Prostate gland (tissue), 2 donors: ENCODE data around the gene KLF6. TPM values are rescaled to one million over a fixed set of nuclear protein-coding genes. Genes with fewer than 3 reads are reported as not detected.

ENCODE experiments used
- DNase-seq: peaks from one replicate; pipeline ENCODE4 v3.0.0-alpha.2; 2019; ENCODE audit warnings: low spot score
- H3K27ac ChIP-seq, 2 donors: fragments of 200-600 bp; sonication (generic); 2 replicates each; pipeline ENCODE4 v1.5.1; 2017 to 2019
- H3K27me3 ChIP-seq: fragments of 200-600 bp; sonication (generic); replicated peaks from 2 replicates; pipeline ENCODE4 v1.5.1; 2019; ENCODE audit not compliant: insufficient read depth
- H3K36me3 ChIP-seq, 2 donors: fragments of 200-600 bp; sonication (generic); 1 replicate in 1 of 2; 2 replicates in 1 of 2; pipeline versions ENCODE4 v1.5.1 to v1.8.1; 2017 to 2019
- H3K4me1 ChIP-seq: fragments of 200-600 bp; sonication (generic); replicated peaks from 2 replicates; pipeline ENCODE4 v1.5.1; 2019
- H3K4me3 ChIP-seq, 2 donors: fragments of 200-600 bp; sonication (generic); 2 replicates each; pipeline ENCODE4 v1.5.1; 2017 to 2019
- H3K9me3 ChIP-seq: fragments of 200-600 bp; sonication (generic); 2 replicates; pipeline ENCODE4 v1.5.1; 2017
- POLR2A ChIP-seq: fragments of 450-650 bp; IDR thresholded peaks from one replicate; pipeline ENCODE4 v1.6.1; 2016; ENCODE audit warnings: antibody characterized with exemption, mild to moderate bottlenecking
- POLR2AphosphoS5 ChIP-seq: sonication (generic); formaldehyde crosslinking; IDR thresholded peaks from one replicate; pipeline ENCODE4 v1.6.1; 2017; ENCODE audit warnings: antibody characterized with exemption
- WGBS: methylation state at CpG from one replicate; pipeline ENCODE4 v1.1.5; 2018; 5-methylcytosine and 5-hydroxymethylcytosine counted together
- intact Hi-C: fragments of 100-400 bp; cut with DNase I; formaldehyde crosslinking; loops from one replicate; pipeline ENCODE4 v1.14.2; 2022
- total RNA-seq, 2 donors: library from RNA; depleted of rRNA; stranded (reverse); fragments of >200 nt; gene quantifications; one replicate each; pipeline ENCODE4 v1.1.0, GENCODE V29; 2016
- TF ChIP-seq, protein P1 (sequence below), 4 experiments: fragments of 200-600 bp in 2 of 4; fragments of 450-650 bp in 2 of 4; sonication (generic) in 2 of 4; IDR thresholded peaks; 1 replicate in 3 of 4; 2 replicates in 1 of 4; pipeline ENCODE4 v1.5.1; 2016 to 2019; ENCODE audit warnings: antibody characterized with exemption in 4 of 4, mild to moderate bottlenecking in 2 of 4, moderate library complexity in 2 of 4

The KLF6 gene
- total RNA-seq, 2 donors from 2014 or later, result 17.5 to 42.3 TPM

DNA sequence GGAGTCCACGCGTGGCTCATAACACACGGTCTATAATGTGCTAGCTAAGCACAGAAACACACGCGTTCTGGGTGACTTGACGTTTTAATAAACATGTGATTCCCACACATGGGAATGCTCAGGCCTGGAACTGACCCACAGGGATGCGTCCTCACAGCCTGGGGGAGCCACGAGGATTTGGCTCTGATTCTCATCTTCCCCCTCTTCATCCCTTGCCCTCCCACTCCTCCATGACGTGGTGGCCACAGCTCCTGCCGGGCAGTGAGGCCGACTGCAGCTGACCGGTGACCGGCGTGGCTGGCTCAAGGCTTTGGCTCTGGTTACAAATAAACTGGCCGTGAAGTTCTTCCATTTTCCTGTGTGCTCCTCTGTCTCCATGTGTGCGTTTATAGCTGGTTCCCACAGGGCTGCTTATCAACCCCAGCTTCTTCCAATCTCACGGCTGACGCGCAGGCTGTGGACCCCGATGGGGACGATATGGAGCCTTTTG lies 40.9 kb upstream of the KLF6 start:
- intact Hi-C loops, result no loop called here
- Histone ChIP-seq H3K4me1 (no peaks in the 10 kb centered on the region), H3K9me3 (no peaks in the 10 kb centered on the region), H3K36me3 (no peaks in the 10 kb centered on the region), H3K27me3 (no peaks in the 10 kb centered on the region), H3K4me3 (no peak overlapping the region), H3K27ac (no peak overlapping the region)
- TF ChIP-seq POLR2A, result no peak
- no peak for TF ChIP-seq POLR2AphosphoS5
- TF ChIP-seq, protein P1, sequence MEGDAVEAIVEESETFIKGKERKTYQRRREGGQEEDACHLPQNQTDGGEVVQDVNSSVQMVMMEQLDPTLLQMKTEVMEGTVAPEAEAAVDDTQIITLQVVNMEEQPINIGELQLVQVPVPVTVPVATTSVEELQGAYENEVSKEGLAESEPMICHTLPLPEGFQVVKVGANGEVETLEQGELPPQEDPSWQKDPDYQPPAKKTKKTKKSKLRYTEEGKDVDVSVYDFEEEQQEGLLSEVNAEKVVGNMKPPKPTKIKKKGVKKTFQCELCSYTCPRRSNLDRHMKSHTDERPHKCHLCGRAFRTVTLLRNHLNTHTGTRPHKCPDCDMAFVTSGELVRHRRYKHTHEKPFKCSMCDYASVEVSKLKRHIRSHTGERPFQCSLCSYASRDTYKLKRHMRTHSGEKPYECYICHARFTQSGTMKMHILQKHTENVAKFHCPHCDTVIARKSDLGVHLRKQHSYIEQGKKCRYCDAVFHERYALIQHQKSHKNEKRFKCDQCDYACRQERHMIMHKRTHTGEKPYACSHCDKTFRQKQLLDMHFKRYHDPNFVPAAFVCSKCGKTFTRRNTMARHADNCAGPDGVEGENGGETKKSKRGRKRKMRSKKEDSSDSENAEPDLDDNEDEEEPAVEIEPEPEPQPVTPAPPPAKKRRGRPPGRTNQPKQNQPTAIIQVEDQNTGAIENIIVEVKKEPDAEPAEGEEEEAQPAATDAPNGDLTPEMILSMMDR (IDR thresholded peaks at IDR 0.05), result no peak
- WGBS, result 95% methylated on average over 18 of the region's 21 CpGs
- DNase-seq, result no peak

- H3K4me1 ChIP-seq, result no peaks in the 10 kb centered on the region
- no peak overlapping the region for H3K4me3 ChIP-seq
- H3K27me3 ChIP-seq, result no peaks in the 10 kb centered on the region
- 76% methylated on average over 6 of the region's 6 CpGs for WGBS
- H3K36me3 ChIP-seq, result no peaks in the 10 kb centered on the region
- H3K9me3 ChIP-seq, result no peaks in the 10 kb centered on the region
- TF ChIP-seq POLR2A, result no peak
- TF ChIP-seq, protein P1 (IDR thresholded peaks at IDR 0.05), result no peak
- TF ChIP-seq POLR2AphosphoS5, result no peak
- no peak for DNase-seq
- no peak overlapping the region for H3K27ac ChIP-seq
- intact Hi-C loops, result no loop called here
Measured at GRCh38 chr10:3825244-3825643, 40.2 kb upstream of the KLF6 start.

DNA sequence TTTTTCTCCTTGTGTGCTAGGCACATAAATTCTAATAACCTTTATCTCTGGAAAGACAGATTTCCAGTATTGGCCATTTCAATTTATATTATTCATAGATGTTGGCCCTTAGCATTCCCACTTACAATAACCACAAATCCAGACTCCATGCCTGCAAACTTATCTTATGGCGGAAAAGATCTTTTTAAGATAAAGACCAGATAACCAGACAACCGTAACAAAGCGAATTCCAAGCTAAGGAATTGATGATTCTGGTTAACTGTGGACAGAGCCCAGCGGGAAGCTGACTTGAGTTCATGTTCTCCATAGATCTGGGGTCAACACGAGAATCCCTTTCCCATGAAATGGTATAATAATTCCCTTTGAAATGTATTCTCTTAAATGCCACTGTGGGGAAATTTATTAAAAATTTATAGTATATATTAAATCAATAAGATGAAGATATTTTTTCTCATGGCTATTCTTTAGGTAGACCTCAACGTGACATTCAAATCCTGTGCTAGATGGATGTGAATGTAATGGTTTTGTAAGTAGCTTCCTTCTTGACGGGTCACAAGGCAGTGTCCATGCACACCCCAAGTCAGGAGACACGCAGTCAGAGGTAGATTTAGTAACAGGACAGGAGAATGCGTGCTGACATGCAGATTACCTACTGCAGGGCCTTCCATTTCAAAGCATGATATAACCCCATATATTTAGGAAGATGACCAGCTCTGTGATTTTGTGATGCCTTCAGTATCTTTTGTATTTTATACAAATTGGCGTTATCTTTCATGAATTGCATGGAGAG lies 37.7 kb upstream of the KLF6 start:
- Histone ChIP-seq H3K4me3 (no peak overlapping the region), H3K36me3 (no peaks in the 10 kb centered on the region), H3K4me1 (no peaks in the 10 kb centered on the region), H3K27ac (no peak overlapping the region), H3K27me3 (no peaks in the 10 kb centered on the region), H3K9me3 (no peaks in the 10 kb centered on the region)
- no peak for DNase-seq
- WGBS, result 96% methylated on average over 10 of the region's 10 CpGs
- TF ChIP-seq POLR2A (no peak), POLR2AphosphoS5 (no peak)
- TF ChIP-seq, protein P1 (IDR thresholded peaks at IDR 0.05), result no peak
- intact Hi-C loops, result no loop called here

GRCh38 chr10:3820255-3820654 lies 35.2 kb upstream of the KLF6 start:
- no peak for DNase-seq
- Histone ChIP-seq H3K27ac (no peak overlapping the region), H3K4me3 (no peak overlapping the region), H3K9me3 (no peaks in the 10 kb centered on the region), H3K36me3 (no peaks in the 10 kb centered on the region), H3K27me3 (no peaks in the 10 kb centered on the region), H3K4me1 (no peaks in the 10 kb centered on the region)
- no peak for TF ChIP-seq POLR2AphosphoS5
- TF ChIP-seq, protein P1 (IDR thresholded peaks at IDR 0.05), result no peak
- TF ChIP-seq POLR2A, result no peak
- WGBS, result 81% methylated on average over 10 of the region's 10 CpGs
- intact Hi-C loops, result no loop called here

DNA sequence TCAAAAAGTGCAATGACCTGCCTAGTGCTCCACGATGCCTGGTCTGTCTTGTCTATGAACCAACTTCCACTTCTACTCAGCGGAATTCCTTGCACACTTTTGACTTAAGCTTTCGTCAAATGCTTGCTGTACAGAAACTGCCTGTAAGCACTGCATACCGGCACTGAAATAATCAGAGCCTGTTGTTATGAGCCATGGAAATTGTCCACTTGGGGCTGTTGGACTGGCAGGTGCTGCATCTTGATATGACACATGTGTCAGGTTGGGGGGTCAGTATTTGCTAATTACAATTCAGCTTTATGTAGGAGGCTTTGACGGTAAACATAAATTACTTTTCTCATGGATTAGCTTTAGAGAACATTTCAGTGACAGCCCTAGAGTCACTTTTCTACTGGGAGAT lies 32.0 kb upstream of the KLF6 start:
- no peak overlapping the region for H3K4me3 ChIP-seq
- intact Hi-C loops, result no loop called here
- 91% methylated on average over 5 of the region's 5 CpGs for WGBS
- TF ChIP-seq POLR2A (no peak), POLR2AphosphoS5 (no peak)
- TF ChIP-seq, protein P1 (IDR thresholded peaks at IDR 0.05), result no peak
- no peaks in the 10 kb centered on the region for H3K27me3 ChIP-seq
- H3K4me1 ChIP-seq, result no peaks in the 10 kb centered on the region
- no peaks in the 10 kb centered on the region for H3K36me3 ChIP-seq
- no peak overlapping the region for H3K27ac ChIP-seq
- H3K9me3 ChIP-seq, result no peaks in the 10 kb centered on the region
- DNase-seq, result no peak
